ENCODE results near the gene VSNL1.

The VSNL1 gene

DNA sequence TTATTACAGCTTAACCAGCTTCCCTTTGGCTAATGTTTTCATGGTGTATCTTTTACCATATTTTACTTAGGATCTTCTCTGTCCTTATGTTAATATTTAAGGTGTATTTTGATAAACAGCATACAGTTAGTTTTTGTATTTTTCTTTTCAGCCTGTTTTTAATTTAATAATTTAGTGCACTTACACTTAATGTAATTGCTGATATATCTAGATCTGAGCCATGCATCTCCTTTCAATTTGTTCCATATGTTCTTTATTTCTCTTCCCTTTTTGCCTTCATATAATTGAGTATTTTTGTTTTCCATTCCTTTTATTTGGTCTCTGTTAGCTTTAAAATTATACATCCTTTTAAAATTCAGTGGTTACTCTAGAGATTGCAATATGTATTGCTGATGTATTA is 134.3 kb downstream of the VSNL1 start:
- no peak for TF ChIP-seq MYC (IDR thresholded peaks at IDR 0.05; ENCODE audit: low read depth, low read length)
- no peak overlapping the region for H3K4me3 ChIP-seq (ENCODE audit: low read depth, low read length)

DNA sequence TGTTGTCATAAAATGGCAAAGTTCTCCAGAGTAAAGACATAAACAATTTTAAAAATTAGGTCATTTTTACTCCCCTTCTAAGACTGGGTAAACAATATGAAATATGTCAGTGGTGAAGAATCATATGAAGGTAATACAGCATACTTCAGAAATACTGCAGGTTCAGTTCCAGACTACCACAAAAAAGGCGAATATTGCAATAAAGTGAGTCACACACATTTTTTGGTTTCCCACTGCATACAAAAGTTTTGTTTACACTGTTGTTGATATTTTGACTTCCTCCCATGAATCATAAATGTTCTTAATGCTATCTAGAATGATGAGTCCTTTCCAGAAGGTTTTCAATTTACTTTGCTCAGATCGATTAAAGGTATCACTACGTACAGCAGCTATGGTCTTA is 139.6 kb downstream of the VSNL1 start:
- no peak overlapping the region for H3K4me3 ChIP-seq (ENCODE audit: low read depth, low read length)
- no peak for DNase-seq (ENCODE audit: low read depth)
- no peak for TF ChIP-seq POLR2A (IDR thresholded peaks at IDR 0.05; ENCODE audit: extremely low read depth, insufficient read length)
- TF ChIP-seq, protein P1, sequence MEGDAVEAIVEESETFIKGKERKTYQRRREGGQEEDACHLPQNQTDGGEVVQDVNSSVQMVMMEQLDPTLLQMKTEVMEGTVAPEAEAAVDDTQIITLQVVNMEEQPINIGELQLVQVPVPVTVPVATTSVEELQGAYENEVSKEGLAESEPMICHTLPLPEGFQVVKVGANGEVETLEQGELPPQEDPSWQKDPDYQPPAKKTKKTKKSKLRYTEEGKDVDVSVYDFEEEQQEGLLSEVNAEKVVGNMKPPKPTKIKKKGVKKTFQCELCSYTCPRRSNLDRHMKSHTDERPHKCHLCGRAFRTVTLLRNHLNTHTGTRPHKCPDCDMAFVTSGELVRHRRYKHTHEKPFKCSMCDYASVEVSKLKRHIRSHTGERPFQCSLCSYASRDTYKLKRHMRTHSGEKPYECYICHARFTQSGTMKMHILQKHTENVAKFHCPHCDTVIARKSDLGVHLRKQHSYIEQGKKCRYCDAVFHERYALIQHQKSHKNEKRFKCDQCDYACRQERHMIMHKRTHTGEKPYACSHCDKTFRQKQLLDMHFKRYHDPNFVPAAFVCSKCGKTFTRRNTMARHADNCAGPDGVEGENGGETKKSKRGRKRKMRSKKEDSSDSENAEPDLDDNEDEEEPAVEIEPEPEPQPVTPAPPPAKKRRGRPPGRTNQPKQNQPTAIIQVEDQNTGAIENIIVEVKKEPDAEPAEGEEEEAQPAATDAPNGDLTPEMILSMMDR (IDR thresholded peaks at IDR 0.05; ENCODE audit: low read depth, low read length): no peak

More for the DNA sequence above, 134.3 kb downstream of the VSNL1 start:
- no peak for DNase-seq (ENCODE audit: low read depth)

DNA sequence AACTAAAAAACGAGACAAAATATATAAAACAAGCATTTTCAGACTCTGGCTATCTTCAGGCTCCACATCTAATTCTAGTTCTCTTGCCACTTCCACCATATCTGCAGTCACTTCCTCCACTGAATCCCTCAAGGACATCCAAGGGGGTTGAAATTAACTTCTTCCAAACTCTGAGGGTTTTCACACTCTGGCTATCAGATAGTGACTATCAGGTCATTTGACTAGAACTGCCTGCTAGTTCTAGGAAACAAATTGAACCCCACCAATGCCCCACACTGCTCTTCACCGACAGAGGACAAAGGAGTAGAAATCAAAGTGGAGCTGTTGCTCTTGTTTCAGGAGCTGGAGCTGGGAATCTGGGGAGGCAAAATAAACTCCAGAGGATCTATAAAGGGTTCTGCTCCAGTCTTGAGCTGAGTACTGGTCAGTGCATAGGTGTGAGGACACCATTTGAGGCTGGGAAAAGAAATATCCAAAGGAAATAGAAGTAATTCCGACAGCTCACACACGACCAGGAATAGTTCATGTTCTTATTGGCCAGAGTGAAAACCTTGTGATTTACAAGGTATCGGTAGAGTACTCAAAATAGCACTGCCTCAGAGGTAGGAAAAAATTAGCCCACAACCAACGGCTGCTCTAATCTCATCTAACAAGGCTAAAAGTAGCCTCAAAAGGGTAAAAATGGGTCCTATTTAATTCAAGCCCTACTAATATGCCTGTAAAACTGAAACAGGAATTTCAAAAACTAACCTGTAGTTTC is 141.8 kb downstream of the VSNL1 start:
- no peak for DNase-seq (ENCODE audit: low read depth)
- H3K4me3 ChIP-seq (ENCODE audit: low read depth, low read length): no peak overlapping the region
- no peak for TF ChIP-seq MYC (IDR thresholded peaks at IDR 0.05; ENCODE audit: low read depth, low read length)
- TF ChIP-seq, protein P2, sequence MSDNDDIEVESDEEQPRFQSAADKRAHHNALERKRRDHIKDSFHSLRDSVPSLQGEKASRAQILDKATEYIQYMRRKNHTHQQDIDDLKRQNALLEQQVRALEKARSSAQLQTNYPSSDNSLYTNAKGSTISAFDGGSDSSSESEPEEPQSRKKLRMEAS (IDR thresholded peaks at IDR 0.05; ENCODE audit: low read depth, low read length): no peak
- TF ChIP-seq, protein P1 (IDR thresholded peaks at IDR 0.05; ENCODE audit: low read depth, low read length): no peak
- TF ChIP-seq POLR2A (IDR thresholded peaks at IDR 0.05; ENCODE audit: extremely low read depth, insufficient read length): no peak

DNA sequence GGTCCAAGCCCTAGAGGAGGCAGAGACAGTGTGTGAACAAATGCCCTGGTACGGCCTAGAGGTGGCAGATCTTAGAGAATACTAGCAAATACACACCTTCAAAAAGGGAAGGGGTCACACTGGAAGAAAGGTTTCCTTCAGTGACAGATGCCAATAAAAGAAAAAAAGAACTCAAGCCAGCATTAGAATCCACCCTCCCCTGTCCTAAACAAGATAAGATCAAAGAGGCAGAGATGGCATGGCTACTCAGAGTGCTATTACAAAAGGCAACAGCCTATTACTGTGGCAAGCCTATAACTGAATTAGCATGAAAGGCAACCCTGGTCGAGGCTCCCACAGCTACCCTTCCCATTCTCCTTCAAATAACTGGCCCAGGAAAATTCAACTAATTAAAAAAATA is 143.5 kb downstream of the VSNL1 start:
- no peak for DNase-seq (ENCODE audit: low read depth)
- TF ChIP-seq POLR2A (IDR thresholded peaks at IDR 0.05; ENCODE audit: extremely low read depth, insufficient read length) (no peak), MYC (IDR thresholded peaks at IDR 0.05; ENCODE audit: low read depth, low read length) (no peak)
- TF ChIP-seq, protein P1 (IDR thresholded peaks at IDR 0.05; ENCODE audit: low read depth, low read length): no peak
- TF ChIP-seq, protein P2 (IDR thresholded peaks at IDR 0.05; ENCODE audit: low read depth, low read length): no peak
- H3K4me3 ChIP-seq (ENCODE audit: low read depth, low read length): no peak overlapping the region

DNA sequence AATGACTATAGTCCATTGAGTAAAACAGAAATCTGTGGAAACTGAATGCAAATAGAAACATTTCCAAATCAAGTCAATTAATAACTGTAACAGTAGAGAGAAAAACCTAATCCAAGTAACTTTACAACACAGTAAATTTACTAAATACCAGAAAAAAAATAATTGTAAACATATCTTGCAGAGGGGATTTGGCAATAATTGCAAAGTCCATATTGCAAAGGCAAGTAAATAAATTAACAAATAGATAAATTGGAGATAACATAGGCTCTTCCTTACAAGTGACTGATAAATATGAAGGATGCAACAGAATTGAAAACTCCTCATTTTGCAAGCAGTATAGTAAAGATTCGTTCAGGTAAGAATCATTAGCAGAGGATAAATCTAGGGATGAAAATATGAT is 148.1 kb downstream of the VSNL1 start:
- H3K4me3 ChIP-seq (ENCODE audit: low read depth, low read length): no peak overlapping the region
- TF ChIP-seq MYC (IDR thresholded peaks at IDR 0.05; ENCODE audit: low read depth, low read length) (no peak), POLR2A (IDR thresholded peaks at IDR 0.05; ENCODE audit: extremely low read depth, insufficient read length) (no peak)
- TF ChIP-seq, protein P1 (IDR thresholded peaks at IDR 0.05; ENCODE audit: low read depth, low read length): no peak
- TF ChIP-seq, protein P2 (IDR thresholded peaks at IDR 0.05; ENCODE audit: low read depth, low read length): no peak
- no peak for DNase-seq (ENCODE audit: low read depth)

DNA sequence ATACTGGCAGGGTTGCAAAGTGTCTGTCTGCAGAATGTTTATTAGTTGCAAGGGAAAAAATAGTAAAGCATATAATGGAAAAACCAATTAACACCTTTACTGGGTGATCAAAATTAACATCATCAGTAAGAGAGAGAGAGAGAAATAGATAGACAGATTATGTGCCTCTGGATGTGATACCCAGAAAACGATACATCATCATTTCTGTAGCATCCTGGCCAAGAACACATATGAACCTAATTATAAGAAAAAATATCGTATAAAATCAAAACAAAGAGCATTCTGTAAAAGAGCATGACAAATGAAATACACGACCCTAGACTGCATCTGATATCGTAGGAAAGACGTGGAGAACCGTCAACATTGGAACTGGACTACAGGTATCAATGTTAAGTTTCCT is 148.5 kb downstream of the VSNL1 start:
- DNase-seq (ENCODE audit: low read depth): no peak
- H3K4me3 ChIP-seq (ENCODE audit: low read depth, low read length): no peak overlapping the region
- no peak for TF ChIP-seq POLR2A (IDR thresholded peaks at IDR 0.05; ENCODE audit: extremely low read depth, insufficient read length)
- no peak for TF ChIP-seq MYC (IDR thresholded peaks at IDR 0.05; ENCODE audit: low read depth, low read length)
- TF ChIP-seq, protein P2 (IDR thresholded peaks at IDR 0.05; ENCODE audit: low read depth, low read length): no peak
- TF ChIP-seq, protein P1 (IDR thresholded peaks at IDR 0.05; ENCODE audit: low read depth, low read length): no peak

All from NB4 (cell line).